DLD1 (cell line): Measurements from ENCODE around the gene TCF3.

Experiments used
- in situ Hi-C: cut with HindIII; loops from 2 replicates; pipeline ENCODE4 v1.10.0; 2017; ENCODE audit warnings: low sequenced_read_pairs

Gene TCF3

DNA sequence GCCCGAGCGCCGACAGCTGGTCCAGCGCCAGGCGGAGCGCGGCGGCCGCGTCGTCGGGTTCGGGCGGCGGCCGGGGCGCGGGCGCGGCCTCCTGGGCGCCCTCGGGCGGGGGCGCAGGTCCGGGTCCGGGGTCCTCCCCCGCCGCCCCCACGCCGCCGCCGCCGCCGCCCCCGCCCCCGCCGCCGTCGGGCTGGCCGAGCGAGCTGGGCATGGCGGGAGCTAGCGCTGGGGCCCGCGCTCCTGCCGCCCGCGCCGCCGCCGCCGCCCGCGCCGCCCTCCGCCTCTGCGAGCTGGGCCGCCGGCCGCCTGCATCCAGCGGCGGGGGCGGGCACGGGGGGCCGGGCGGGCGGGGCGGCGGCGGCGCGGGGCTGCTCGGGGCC lies 84.6 kb downstream of the TCF3 start:
- in situ Hi-C loops, result no loop called here

- in situ Hi-C loops, result no loop called here
Observed at GRCh38 chr19:1567116-1567847, 85.1 kb downstream of the TCF3 start.

GRCh38 chr19:1566392-1567115 lies 85.9 kb downstream of the TCF3 start:
- in situ Hi-C loops, result no loop called here

DNA sequence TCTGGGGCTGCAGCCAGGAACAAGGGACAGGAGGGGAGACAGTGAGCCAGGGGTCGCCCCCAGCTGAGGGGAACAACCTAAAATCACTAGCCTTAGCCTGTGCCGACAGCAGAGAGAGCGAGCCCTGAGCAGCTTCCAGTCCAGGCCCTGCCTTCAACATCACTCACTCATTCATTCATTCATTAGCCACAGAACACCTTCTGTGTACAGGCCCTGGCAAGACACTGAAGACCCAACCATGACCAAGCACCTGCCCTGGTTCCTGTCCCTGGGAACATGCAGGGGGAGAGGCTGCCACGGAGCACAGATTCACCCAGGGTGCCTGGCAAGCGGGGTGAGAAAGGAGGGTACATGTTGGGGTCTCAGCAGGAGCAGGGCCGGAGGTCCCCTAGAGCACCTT lies 89.2 kb downstream of the TCF3 start:
- in situ Hi-C loops, result no loop called here

- in situ Hi-C loops, result no loop called here
Observed at GRCh38 chr19:1561236-1561842, 91.1 kb downstream of the TCF3 start.

GRCh38 chr19:1560286-1560882 lies 92.0 kb downstream of the TCF3 start:
- in situ Hi-C loops, result no loop called here
